Endometrium (tissue), 2 donors: ENCODE measurements around the gene NEMP1.

Source experiments
- FAIRE-seq: peaks from 2 replicates; lab custom pipeline; 2012; peaks lifted over from hg19 to GRCh38; lab: Jason Lieb, UNC
- donor health status: control.
- donor health status: control.

Gene NEMP1

DNA sequence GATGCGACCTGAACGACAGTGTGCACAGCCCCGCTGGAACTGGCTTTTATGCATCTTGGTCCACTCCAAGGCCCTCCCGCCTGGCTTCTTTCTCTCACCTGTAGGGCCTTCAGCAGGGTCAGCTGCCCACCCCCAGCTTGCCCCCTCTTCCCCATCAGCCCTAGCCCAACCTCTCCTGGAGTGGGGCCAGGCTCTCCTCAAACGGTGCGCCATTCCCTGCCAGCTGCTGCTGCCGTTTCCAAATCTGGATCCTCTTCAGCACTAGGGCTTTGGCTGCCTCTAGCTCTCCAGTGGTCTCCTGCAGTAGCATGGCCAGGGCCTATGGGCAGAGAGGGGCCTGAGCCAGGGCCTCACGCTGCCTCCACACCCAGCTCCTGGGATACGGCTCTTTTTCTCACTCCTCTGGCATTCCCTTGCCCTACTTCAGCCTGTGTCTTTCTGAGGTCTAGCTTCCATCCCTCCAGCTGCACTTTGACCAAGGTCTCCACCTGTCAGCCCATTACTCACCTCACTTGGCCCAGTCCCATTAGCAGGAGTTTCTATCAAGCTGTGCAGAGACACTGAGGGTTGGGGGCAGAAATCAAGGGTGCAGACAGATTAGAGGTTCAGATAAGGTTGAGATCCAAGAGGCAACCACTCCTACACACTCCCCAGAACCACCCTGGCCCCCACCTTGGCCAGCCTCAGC is 27.6 kb upstream of the NEMP1 start:
- FAIRE-seq, result no peak

DNA sequence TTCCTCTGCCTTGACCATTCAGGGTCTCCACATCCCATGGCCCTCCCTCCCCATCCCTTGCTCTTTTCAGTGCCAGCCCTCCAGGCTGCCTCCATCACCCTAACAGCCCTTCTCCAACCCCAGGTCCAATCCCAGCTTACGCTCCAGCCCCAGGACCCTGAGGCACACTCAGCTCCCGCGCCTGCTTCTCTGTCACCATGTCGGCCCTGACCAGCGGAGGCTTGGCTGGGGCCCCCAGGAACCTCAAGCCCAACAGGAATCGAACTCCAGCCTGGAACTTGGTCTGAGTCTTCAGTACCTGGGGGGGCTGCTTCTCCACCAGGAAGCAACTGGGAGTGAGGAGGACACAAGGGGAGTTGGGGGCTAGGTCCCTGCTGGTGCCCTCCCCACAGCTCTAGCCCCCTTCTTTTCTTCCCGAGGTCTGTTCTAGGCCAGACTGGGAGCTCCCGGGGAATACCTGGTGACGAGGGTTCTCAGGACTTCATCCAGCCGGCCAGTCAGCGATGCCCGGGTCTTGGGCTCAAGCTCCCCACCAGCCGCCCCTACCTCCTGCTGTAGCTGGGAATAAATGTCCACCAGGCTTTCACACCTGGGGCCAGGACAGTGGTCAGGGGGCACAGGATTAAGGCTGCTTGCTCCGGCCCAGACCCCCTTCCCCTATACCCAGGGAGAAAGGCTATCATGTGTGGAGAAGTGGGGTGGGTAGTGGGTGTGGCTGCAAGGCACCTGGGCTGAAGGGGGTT is 26.6 kb upstream of the NEMP1 start:
- FAIRE-seq, result no peak

DNA sequence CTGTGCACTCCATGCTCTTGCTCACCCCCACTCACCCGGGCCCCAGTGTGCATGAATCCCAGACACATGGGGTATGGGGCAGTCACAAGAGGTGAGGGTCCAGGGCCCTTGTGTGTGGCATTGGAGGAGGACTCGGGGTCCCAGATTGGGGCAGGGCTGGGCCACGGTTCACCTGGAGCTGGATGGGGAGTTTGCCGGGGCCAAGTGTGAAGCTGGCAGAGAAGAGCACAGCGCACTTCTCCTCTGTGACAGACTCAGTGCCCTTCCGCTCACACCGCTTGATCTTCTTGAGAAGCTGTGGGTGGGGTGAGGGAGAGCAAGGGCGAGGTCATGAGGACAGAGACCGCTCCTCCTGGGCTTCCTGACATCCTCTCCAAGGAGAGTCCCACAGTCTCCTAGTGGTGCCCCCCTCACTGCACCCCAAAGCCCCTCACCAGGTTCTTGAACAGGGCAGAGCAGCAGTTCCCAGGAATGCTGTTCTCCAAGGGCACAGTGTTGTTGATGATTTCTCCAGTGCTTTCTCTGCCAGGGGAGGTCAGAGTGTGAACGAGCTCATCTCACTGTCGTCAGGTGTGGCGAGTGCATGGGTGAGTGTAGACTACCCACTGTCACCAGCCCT is 25.8 kb upstream of the NEMP1 start:
- FAIRE-seq, result no peak

DNA sequence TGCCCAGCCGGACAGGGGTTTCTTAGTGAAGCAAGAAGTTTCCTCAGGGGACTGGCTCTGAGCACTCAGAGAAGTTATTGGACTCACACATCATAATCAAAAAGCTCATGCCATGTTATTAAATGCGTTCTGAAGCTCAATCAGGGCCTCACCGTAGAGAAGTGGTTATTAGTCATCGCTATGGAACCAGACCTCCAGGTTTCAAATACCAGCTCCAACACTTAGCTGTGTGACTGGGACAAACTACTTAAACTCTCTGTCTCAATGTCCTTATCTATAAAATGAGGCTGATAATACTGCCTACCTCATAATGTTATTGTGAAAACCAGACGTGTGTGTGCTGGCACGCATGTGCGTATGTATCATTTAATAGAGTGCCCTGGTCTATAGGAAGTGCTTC is 25.3 kb upstream of the NEMP1 start:
- FAIRE-seq, result no peak

DNA sequence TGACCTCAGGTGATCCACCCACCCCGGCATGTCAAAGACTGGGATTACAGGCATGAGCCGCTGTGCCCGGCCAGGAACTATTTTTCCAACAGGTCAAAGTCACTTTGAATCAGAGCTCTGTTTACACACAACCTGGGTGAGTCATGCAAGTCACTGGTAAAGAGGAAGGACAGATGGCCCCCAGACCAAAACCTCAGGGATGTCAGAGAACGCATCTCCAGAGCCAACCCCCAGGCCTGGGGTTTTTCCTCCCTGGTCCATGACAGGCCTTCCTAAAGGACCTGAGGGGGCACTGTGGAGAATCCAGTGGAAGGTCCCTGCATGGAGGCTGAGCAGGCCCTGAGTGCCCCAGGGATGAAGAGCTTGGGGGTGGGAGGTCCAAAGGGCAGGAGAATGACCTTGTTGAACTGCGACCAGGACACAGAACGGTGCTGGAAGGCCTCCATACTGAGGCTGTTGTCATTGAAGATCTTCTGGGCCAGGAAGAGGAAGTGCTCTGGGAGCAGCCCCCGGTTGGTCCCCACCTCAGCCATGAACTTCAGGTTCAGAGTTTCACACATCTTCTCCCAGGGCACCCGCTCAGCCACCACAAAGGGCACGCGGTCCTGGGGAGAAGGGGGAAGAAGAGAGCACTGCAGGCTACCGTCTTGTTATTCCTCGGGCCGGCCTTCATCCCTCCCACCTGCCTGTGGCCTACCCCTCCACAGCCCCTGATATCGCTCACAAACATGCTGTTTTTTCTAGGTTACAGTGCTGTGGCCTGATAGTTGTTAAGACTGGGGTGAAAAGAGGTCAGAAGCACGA is 23.5 kb upstream of the NEMP1 start:
- FAIRE-seq, result no peak

DNA sequence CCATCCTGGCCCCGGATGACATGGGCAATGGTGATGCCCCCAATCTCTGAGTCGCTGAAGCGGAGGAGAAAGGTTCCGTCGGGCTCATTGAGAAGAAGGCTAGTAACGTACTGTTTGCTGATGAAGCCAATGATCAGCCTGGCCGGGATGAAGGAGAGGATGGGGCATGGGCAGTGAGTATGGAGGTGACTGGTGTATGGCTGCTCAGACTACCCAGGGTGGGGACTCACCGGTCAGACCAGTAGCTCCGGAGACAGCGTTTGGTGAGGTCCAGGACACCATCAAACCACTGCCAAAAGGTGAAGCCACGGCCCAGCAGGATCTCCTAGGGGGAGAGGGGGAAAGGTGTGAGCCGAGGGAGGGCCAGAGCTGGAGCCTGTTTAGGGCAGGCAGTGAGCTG is 21.2 kb upstream of the NEMP1 start:
- no peak for FAIRE-seq

DNA sequence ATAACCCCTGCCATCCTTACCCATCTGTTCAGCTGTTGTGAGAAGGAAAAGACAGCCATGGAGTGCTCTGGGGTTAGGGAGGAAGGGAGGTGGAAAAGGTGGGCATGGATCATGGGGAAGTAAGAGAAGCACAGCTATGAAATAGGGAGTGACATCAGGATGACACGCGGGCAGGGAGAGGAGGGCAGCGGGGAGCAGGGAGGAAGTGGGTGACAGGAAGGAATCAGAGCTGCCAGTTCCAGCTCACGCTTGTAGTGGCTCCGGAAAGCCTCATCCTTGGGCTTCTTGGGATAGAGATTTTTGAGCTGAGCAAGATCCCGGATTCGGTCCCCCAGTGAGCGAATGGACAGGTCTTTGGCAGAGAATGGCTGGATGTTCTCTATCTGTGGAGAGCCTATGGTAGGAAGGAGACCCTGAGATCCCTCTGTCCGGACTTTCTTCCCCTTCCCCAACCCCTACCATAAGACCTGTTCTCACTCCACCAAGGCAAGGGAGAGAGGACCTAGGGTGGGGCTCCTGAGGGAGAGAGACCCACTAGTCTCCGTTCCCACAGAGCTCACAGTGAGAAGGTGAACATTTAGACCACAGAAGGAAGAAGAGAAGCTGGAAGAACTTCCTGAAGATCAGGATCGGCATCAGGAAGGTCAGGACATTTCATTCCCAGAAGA is 20.6 kb upstream of the NEMP1 start:
- FAIRE-seq, result no peak

DNA sequence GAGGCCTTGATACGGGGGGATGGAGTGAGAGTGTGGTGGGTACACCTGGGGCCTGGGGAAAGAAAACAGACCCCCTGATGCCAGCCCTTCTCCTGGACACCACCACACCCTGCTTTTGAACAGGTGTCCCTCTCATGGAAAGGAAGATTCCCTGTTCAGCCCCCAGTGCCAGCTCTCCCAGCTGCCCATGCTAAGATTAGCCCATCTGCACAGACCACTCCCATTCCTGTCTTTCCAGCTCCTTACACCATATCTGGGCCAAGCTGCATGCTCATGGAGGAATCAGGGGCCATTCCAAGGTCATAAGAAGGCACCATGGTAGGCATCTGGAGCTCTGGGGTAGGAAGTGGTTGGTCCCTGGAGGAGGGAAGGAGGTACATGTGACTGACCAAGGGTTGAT is 20.0 kb upstream of the NEMP1 start:
- FAIRE-seq, result no peak

DNA sequence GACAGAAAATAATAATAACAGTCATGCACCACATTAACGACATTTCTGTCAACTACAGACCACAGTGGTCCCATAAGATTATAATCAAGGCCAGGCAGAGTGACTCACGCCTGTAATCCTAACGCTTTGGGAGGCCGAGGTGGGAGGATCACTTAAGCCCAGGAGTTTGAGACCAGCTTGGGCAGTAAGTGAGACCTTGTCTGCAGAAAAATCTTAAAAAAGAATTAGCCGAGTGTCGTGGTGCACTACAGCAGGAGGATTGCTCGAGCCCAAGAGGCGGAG is 18.9 kb upstream of the NEMP1 start:
- FAIRE-seq, result no peak

DNA sequence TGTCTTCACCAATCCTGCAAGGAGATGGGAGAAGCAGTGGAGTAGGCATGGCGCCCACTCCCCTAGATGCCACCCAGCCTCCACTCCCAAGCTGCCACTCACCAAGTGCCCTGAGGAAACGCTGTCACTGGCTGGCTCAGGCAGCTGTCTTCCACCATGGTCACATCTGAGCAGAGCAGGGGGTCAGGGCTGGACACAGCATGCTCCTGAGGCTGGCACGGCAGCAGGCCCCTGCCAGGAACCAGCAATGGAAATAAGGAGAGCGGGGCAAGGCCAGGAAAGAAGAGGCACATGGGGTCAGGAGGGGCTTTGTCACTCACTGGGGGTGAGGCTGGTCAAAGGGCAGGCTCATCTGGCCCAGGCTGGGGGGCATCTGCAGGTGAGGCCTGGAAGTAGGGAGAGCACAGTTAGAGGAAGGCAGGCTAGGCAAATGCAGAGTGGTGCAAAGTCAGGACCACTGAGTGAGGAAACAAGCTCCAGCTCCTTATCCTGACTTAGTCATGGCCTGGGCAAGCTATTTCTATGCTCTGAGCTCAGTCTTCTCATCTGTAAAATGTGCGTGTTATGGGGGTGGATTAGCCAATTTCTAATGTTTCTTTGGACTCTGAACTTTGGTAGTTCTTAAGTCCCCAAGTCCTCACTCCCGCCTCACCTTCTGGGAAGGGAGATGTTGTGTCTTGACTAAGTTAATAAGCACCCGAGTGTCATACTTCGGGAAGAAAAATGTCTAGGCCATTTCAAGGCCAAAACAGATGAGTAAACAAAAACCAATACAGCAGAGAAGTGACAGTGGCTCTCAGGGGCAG is 18.4 kb upstream of the NEMP1 start:
- no peak for FAIRE-seq

DNA sequence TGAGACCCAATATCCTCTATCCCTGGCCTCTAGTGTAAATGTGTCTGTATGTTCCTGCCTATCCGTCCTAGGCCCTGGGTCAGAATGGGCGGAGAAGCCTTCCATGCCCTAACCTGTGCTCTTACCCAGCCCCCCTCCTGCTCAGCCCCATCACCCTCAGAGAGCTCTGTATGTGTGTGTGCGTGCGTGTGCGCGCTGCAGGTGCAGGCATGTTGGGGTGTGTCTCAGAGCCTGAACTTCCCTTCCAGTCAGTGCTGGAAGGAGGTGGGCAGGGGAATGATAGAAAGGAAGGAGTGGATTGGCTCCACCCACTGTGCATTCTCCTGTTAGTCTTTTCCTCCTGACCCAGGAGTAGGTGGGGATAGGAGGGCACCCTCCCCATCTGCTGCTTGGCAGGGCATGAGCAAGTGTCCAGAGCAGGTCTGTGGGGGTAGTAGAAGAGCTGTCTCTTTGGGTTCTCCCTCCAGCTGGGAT is 17.5 kb upstream of the NEMP1 start:
- no peak for FAIRE-seq

DNA sequence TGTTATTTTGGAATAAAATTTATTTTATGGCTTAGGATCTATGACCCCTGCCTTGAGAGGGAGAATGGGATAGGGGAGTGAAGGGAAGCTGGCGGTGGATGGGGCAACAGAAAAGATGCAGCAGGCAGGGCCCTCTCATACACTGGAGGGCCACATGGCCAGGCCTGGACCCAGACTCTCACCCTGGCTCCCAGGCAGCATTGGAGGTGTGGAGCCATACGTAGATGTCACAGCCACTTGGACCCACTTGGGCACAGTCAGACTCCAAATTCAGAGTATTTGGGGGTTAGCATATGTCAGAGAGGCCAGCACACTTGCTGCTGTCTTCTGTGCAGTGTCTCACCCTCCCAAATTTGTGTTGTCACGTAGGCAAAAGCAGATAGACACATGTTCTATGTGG is 16.8 kb upstream of the NEMP1 start:
- FAIRE-seq, result no peak

DNA sequence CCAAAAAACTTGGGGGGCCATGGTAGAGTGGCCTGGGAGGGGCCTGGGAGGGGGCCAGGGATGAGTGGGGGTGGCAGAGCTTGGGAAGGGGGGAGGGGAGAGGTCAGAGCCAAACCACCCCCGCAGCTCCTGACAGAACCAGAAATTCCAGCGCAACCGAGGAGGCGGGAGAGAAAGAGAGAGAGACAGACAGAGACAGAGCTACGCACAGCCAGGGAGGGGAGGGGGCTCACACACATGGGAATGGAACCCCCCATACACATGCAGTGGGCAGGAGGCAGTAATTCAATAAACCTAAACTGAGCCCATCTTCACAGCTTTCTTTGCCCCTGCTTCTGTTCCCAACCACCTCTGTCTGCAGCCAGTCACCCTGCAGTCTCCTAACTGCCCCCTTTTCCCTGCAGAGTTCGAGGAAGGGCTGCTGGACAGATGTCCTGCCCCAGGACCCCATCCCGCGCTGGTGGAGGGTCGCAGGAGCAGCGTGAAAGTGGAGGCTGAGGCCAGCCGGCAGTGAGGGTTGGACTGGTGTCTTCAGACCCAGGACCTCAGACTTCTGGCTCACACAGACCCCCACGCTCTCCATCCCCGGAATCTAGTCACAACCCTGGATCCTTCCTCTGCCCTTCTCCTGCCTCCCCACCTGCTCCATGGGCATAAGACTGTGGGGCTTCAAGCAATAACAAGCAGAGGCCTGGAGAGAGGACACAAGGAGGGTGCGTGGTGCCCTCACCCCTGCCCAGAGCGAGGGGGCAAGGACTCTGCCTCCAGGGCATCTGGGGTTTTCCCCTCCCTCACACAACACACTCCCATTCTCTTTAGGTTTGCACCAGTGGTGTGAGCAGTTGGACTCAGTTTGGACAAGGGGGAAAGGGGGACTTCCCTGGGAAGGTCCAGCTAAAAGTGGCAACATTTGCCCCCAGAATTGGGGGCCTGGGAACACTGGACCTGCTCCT is 15.9 kb upstream of the NEMP1 start:
- FAIRE-seq, result no peak

DNA sequence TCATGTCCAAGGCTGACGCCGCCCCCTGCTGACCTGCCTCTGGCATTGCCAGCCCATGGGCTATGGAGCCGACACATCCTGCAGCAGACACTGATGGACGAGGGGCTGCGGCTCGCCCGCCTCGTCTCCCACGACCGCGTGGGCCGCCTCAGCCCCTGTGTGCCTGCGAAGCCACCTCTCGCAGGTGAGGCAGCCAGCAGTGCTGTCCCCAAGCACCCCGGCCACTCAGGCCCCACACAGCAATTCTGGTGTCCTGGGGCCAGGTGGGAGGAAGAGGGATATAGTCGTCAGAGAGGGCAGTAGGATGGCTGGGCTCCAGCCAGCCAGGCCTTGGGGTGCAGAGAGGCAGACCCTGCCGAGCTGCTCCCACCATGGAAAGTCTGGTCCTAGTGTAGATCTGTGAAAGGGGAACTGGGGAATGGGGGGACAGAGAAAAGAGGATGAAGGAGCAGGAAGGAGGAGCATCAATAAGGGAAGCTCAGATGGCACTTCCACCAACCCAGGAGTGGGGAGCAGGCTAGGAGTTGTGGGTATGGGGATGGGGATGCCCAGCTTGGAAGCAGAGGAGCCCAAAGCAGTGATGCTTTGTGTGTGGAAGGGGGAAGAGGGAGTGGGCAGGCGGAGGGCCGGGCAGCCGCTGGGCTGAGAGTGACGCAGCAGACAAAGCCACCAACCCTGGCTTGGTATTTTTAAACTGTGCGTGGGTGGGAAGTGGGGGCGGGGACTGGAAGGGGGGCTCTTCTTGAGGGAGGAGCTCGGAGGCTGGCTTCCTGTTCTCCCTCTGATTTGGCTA is 15.0 kb upstream of the NEMP1 start:
- no peak for FAIRE-seq

DNA sequence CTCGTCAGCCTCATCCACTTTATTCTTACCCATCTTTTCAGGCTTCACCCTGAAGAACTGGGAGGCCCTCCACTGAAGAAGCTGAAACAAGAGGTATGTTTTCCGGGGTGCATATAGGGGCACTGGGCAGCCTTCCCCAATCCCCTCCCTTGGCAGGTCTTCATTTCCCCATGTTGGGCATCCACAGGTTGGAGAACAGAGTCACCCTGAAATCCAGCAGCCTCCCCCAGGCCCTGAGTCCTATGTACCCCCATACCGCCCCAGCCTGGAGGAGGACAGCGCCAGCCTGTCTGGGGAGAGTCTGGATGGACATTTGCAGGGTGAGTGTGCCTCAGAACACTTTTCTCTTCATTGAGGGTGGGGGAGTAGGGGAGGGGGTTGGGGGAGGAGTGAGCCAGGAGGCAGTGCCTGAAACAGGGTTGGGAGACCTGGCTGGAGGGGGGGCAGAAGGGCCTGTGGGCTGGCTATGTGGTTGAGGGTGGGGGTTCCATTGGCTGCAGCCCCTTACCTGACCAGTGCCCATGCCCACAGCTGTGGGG is 14.4 kb upstream of the NEMP1 start:
- FAIRE-seq, result no peak

DNA sequence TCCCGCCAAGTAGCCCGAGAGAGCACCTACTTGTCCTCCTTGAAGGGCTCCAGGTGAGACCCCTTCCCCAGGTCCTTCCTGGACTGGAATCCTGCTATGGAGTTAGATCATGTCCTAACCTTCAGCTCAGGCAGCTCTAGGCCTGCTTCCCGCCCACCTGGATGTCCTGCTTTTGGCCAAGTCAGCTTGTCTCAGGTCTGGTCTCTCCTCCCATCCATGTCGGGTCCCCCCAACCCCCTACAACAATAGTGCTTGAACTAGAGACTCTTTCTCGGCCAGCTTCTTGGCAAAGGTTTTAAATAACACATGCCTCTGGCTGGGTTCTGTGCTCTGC is 13.9 kb upstream of the NEMP1 start:
- no peak for FAIRE-seq

DNA sequence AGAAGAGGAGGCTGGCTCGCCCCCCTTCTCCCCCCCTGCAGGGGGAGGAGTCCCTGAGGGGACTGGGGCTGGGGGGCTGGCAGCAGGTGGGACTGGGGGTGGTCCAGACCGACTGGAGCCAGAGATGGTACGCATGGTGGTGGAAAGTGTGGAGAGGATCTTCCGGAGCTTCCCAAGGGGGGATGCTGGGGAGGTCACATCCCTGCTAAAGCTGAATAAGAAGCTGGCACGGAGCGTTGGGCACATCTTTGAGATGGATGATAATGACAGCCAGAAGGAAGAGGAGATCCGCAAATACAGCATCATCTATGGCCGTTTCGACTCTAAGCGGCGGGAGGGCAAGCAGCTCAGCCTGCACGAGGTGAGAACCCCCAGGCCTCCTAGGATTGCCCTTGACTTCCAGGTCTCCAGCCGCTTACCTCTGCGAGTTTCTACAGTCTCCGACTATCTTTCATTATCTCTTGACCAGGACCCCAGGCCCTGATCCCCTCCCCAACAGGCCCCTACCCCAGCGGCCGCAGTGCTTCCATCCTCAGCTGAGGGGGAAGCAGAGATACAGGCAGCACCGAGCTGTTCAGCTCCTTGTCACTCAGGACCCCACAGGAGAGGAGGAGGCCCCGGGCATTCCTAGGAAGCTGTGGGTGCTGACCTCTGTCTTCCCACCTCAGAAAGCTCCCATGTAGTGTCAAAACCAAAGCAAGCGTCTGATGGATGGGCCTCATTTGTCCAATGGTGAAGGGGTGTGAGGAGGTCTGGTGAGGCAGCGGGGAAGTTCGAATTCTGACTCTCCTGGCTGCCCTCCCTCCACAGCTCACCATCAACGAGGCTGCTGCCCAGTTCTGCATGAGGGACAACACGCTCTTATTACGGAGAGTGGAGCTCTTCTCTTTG is 13.3 kb upstream of the NEMP1 start:
- FAIRE-seq, result no peak

DNA sequence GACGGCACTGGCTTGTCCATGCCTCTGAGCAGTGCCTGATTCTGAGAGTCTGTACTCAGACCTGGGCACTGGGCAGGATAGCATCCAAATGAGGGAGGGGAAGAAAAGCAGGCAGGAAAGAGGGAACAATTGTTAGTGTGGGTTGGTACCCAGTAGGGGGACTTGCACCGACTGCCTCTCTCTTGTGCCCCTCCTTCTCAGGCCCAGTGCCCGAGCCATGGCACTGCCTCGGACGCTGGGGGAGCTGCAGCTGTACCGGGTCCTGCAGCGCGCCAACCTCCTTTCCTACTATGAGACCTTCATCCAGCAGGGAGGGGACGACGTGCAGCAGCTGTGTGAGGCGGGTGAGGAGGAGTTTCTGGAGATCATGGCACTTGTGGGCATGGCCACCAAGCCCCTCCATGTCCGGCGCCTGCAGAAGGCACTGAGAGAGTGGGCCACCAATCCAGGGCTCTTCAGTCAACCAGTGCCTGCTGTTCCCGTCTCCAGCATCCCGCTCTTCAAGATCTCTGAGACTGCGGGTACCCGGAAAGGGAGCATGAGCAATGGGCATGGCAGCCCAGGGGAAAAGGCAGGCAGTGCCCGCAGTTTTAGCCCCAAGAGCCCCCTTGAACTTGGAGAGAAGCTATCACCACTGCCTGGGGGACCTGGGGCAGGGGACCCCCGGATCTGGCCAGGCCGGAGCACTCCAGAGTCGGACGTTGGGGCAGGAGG is 12.5 kb upstream of the NEMP1 start:
- no peak for FAIRE-seq
